RKO (cell line): Measurements from ENCODE around the gene LRGUK.
"Not testable (repeated sequence)": the region's sequence is repeated elsewhere in the genome, so short reads cannot be mapped to it uniquely, and the experiment has no call there.

ENCODE experiments used
- DNase-seq: peaks from one replicate; pipeline ENCODE4 v3.0.0-alpha.2; 2016; ENCODE audit warnings: low spot score

LRGUK gene, protein sequence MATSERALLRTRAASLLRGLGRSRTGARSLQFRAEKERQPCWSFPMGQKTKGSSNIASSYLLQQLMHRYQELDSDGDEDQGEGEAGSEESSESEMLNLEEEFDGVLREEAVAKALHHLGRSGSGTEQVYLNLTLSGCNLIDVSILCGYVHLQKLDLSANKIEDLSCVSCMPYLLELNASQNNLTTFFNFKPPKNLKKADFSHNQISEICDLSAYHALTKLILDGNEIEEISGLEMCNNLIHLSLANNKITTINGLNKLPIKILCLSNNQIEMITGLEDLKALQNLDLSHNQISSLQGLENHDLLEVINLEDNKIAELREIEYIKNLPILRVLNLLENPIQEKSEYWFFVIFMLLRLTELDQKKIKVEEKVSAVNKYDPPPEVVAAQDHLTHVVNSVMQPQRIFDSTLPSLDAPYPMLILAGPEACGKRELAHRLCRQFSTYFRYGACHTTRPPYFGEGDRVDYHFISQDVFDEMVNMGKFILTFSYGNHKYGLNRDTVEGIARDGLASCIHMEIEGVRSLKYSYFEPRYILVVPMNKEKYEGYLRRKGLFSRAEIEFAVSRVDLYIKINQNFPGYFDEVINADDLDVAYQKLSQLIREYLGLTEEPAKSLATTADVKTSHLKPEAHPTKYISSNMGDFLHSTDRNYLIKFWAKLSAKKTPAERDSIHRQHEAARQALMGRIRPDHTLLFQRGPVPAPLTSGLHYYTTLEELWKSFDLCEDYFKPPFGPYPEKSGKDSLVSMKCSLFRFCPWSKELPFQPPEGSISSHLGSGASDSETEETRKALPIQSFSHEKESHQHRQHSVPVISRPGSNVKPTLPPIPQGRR

DNA sequence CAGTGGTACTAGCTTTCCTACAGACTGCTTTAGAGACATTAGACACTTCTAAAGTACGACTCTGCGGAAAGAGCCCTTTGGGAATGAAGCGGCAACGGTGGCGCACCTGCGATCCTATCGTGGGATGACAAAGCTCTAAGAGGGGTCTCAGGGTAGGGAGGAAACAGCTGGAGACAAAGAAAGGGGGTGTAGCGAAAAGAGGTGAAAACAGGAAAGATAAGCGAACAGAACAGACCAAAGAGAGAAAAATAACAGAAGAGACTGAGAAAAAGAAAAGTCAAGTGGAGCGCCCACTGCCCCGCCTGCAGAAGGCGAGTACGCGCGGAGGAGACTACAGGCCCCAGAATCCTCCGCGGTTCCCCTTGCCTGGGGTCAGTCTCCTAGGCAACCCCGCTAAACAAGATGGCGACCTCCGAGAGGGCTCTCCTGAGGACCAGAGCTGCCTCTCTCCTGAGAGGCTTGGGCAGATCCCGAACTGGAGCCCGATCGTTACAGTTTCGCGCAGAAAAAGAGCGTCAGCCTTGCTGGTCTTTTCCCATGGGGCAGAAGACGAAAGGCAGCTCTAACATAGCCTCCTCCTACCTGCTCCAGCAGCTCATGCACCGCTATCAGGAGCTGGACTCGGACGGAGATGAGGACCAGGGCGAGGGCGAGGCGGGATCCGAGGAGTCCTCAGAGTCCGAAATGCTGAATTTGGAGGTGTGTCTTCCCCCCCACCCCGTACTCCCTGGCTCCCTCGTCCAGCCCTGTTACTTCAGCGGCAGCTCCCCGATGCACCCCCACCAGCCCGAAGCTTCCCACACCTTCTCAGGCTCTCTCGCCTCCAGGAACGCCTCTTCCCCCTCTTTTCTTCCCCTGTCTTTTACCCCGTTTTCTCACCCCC is at the start of gene LRGUK:
Gene LRGUK (plus strand): TSS at position 375 of the 883 bp plus-strand sequence. CDS start 28 bp downstream, at position 403.
- no peak for DNase-seq

- DNase-seq = not testable (repeated sequence)
Observed at GRCh38 chr7:134077560-134077959, 49.6 kb upstream of the LRGUK start.

GRCh38 chr7:134078991-134079390 is 48.1 kb upstream of the LRGUK start:
- DNase-seq = no peak

DNA sequence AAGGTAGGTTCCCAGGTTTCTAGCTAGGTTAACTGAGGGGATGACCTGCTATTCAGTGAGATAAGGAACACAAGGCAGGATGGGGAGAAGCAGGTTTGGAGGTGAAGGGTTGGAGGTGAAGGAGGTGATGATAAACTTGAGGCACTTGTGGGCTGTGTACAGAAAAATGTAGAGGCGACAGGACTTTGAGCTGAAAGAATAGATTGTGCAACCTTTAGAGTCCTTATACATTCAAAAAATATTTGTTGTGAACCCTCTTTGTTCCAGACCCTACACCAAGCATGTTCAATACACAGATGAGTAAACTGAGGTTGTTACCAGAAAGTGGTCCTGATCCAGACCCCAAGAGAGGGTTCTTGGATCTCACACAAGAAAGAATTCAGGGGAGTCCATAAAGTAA is 45.4 kb upstream of the LRGUK start:
- DNase-seq = no peak

DNA sequence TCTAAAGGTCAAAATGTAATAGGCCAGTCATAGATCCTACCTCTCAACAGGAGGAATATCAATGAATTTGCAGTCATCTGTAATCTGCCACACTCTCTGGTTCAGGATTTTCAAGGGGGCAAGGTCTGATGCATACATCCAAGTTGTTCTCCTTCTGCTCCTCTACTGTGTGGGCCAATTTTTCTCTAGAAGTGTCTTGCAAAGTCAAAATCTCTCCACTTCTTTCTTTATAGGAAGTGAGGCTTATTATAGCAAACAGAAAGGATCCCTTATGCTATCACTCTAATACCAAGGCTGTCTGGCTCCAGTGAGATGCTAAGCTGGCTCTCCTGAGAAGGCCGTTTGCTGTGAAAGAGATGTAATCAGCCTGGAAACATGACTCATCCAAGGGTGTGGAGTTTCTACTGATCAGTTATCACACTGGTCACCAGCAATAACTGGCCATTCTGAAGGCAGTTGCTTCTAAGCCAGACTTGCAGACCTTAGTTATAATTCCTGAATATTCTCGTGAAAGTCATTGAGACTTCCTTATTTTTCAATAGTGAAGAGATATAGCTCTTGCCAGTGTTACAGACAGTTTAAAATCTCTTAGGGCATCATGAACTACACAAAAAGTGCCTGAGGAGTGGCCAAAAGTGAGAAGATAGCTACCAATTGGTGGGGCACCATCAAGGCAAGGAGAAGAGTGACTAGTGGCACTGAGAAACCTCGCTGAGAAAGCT is 43.2 kb upstream of the LRGUK start:
- DNase-seq = no peak

- no peak for DNase-seq
Observed at GRCh38 chr7:134084488-134085144, 42.5 kb upstream of the LRGUK start.

DNA sequence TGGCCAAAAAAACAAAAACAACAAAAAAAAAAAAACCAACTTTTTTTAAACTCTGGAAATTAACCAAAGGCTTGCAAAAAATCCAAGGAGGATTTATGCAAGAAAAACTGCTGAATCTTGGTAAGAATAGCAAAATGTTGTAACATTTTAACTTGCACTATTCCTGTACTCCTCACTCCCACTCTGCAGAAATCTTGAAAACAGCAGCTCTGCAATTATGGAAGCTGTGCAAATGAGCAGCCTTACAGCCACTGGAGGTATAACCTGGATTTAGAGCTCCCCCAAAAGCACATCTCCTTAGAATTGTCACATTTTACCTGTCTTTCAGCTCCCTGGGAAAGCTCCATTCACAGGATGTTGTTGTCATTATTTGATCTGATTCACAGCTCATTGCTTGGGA is 41.8 kb upstream of the LRGUK start:
- no peak for DNase-seq

GRCh38 chr7:134086998-134087735 is 40.0 kb upstream of the LRGUK start:
- no peak for DNase-seq

- DNase-seq = no peak
Observed at GRCh38 chr7:134088199-134088598, 38.9 kb upstream of the LRGUK start.

DNA sequence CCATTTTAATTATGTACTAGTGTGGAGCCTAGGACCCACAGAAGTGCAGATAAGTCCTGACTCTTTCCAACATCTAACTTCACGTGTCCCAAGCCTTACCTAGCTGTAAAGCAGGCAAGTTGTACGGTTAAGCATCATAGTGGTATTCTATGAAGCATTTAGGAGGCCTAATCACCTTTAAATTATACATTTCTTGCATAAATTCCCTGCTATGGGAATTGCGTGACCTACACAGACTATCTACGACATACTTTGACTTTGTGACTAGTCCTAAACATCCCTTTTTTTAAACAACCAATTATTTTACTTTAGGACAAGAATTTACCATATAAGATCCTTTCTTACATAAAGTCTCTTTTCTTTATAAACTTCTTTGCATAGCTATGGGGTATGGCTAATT is 37.7 kb upstream of the LRGUK start:
- peak; percentile 38 for DNase-seq

- no peak for DNase-seq
Observed at GRCh38 chr7:134098072-134098471, 29.1 kb upstream of the LRGUK start.

- no peak for DNase-seq
Observed at GRCh38 chr7:134101716-134102115, 25.4 kb upstream of the LRGUK start.

DNA sequence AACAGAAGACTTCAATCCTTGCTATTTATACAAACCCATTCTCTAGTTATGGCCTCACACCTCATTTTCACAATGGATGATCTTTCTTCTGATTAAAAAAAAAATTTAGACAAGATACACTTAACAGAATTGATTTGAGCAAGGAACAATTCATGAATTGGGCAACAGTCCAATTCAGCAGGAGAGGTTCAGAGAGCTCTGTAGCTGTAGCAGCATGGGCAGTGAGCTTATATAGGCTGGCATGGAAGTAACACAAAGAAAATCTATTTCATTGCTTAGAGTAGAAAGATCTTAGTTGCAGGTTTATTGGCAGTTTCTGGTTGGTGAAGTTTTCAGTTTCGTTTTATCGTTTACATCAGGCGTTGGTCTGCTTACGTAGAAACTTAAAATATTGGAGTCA is 23.0 kb upstream of the LRGUK start:
- no peak for DNase-seq

DNA sequence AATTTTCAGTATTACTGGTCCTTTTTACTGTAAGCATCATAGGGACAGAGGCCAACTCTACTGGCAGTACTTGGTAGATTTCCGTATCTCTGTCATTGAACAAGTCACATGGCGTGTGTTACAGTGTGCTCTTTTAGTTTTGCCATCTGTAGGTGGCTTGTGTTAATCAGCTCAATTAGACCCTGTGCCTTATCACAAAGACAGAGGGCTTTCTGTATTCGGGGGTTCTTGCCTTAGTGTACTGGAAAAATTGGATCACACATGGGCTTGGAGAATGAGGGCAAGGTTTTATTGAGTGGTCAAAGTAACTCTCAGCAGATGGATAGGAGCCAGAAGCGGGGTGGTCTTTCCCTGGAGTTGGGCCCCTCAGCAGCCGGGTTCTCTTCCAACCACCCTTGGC is 21.3 kb upstream of the LRGUK start:
- DNase-seq = no peak

GRCh38 chr7:134108802-134109201 is 18.3 kb upstream of the LRGUK start:
- DNase-seq = no peak

- DNase-seq = no peak
Observed at GRCh38 chr7:134113655-134114054, 13.5 kb upstream of the LRGUK start.

GRCh38 chr7:134114992-134115391 is 12.1 kb upstream of the LRGUK start:
- DNase-seq = no peak

- DNase-seq = no peak
Observed at GRCh38 chr7:134120405-134120804, 6.7 kb upstream of the LRGUK start.

GRCh38 chr7:134121632-134122139 is 5.5 kb upstream of the LRGUK start:
- DNase-seq = no peak

GRCh38 chr7:134122980-134123379 is 4.2 kb upstream of the LRGUK start:
- DNase-seq = no peak
